GM18858 (cell line): ENCODE data around the gene SEPTIN2.
A peak's percentile ranks its signal among the peaks of the same experiment; 100 is the strongest.
"Not testable (repeated sequence)": the region's sequence is repeated elsewhere in the genome, so short reads cannot be mapped to it uniquely, and the experiment has no call there.

Experiments
- ATAC-seq: cut with Tn5 transposase; IDR thresholded peaks from one replicate; pipeline ENCODE4 v1.9.1; 2021; ENCODE audit not compliant: unreplicated experiment

The SEPTIN2 gene

GRCh38 chr2:241286348-241287090 is 29.2 kb upstream of the SEPTIN2 start:
- no peak for ATAC-seq

- ATAC-seq, result no peak
Measured at GRCh38 chr2:241288324-241288888, 27.3 kb upstream of the SEPTIN2 start.

- ATAC-seq, result no peak
Measured at GRCh38 chr2:241289053-241289452, 26.7 kb upstream of the SEPTIN2 start.

GRCh38 chr2:241289597-241289996 is 26.1 kb upstream of the SEPTIN2 start:
- ATAC-seq, result no peak

- no peak for ATAC-seq
Measured at GRCh38 chr2:241291153-241291552, 24.6 kb upstream of the SEPTIN2 start.

- no peak for ATAC-seq
Measured at GRCh38 chr2:241291977-241292376, 23.7 kb upstream of the SEPTIN2 start.

GRCh38 chr2:241293378-241293797 is 22.3 kb upstream of the SEPTIN2 start:
- not testable (repeated sequence) for ATAC-seq

- ATAC-seq, result no peak
Measured at GRCh38 chr2:241295326-241296095, 20.2 kb upstream of the SEPTIN2 start.

- ATAC-seq, result no peak
Measured at GRCh38 chr2:241296767-241297166, 19.0 kb upstream of the SEPTIN2 start.

GRCh38 chr2:241298673-241299072 is 17.1 kb upstream of the SEPTIN2 start:
- no peak for ATAC-seq

GRCh38 chr2:241300000-241300399 is 15.7 kb upstream of the SEPTIN2 start:
- ATAC-seq, result no peak

GRCh38 chr2:241302083-241302482 is 13.6 kb upstream of the SEPTIN2 start:
- ATAC-seq, result no peak

GRCh38 chr2:241302759-241303651 is 12.7 kb upstream of the SEPTIN2 start:
- ATAC-seq, result no peak

GRCh38 chr2:241304039-241304670 is 11.6 kb upstream of the SEPTIN2 start:
- ATAC-seq, result no peak

- no peak for ATAC-seq
Measured at GRCh38 chr2:241307055-241307454, 8.7 kb upstream of the SEPTIN2 start.

- no peak for ATAC-seq
Measured at GRCh38 chr2:241308267-241308666, 7.5 kb upstream of the SEPTIN2 start.

- ATAC-seq, result no peak
Measured at GRCh38 chr2:241308832-241309500, 6.8 kb upstream of the SEPTIN2 start.

GRCh38 chr2:241309684-241310117 is 6.0 kb upstream of the SEPTIN2 start:
- ATAC-seq, result peak; percentile 27

GRCh38 chr2:241310917-241311566 is 4.7 kb upstream of the SEPTIN2 start:
- no peak for ATAC-seq
